Measurements from ENCODE around the gene ADAM11.

Gene ADAM11

GRCh38 chr17:44777394-44778348 is 18.9 kb downstream of the ADAM11 start:
- TF ChIP-seq, protein P1, sequence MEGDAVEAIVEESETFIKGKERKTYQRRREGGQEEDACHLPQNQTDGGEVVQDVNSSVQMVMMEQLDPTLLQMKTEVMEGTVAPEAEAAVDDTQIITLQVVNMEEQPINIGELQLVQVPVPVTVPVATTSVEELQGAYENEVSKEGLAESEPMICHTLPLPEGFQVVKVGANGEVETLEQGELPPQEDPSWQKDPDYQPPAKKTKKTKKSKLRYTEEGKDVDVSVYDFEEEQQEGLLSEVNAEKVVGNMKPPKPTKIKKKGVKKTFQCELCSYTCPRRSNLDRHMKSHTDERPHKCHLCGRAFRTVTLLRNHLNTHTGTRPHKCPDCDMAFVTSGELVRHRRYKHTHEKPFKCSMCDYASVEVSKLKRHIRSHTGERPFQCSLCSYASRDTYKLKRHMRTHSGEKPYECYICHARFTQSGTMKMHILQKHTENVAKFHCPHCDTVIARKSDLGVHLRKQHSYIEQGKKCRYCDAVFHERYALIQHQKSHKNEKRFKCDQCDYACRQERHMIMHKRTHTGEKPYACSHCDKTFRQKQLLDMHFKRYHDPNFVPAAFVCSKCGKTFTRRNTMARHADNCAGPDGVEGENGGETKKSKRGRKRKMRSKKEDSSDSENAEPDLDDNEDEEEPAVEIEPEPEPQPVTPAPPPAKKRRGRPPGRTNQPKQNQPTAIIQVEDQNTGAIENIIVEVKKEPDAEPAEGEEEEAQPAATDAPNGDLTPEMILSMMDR (IDR thresholded peaks at IDR 0.05) = no peak
- no peak overlapping the region for H3K4me3 ChIP-seq
- no peak overlapping the region for H3K27ac ChIP-seq
- DNase-seq (ENCODE audit: low spot score) = no peak

DNA sequence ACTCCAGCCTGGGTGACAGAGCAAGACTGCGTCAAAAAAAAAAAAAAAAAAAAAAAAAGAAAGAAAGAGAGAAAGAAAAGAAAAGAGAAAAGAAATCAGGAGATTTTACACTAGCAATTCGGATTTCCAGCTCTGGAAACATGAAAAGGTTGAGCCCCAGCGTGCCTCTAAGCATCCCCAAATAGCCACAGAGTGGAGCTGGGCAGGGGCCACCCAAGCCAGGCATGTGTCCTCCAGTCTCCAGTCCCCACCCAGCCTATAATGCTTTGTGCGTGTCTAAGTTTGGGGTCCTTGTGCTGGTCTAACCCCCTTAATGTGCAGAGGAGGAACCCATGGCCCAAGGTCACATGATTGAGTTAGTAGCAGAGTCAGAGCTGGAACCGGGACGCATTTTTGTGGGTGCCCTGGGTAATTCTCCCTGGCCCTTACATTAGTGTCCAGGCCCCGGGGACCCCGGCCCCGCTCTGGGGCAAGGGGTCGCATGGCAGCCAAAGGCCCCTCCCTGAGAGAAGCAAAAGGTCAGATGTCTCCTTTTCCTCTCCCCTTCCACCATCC is 19.9 kb downstream of the ADAM11 start:
- TF ChIP-seq, protein P1 (IDR thresholded peaks at IDR 0.05) = no peak
- H3K27ac ChIP-seq = peak overlapping the region; percentile 44 to 74
- H3K4me3 ChIP-seq = peak overlapping the region; percentile 75
- DNase-seq (ENCODE audit: low spot score) = no peak

GRCh38 chr17:44779211-44780025 is 20.6 kb downstream of the ADAM11 start:
- TF ChIP-seq, protein P1 (IDR thresholded peaks at IDR 0.05) = peak; percentile 87
- H3K27ac ChIP-seq = peak overlapping the region; percentile 44 to 74
- H3K4me3 ChIP-seq = peak overlapping the region; percentile 75
- DNase-seq (ENCODE audit: low spot score) = peak; percentile 90

- TF ChIP-seq, protein P1 (IDR thresholded peaks at IDR 0.05) = no peak
- Histone ChIP-seq H3K27ac (peak overlapping the region in 1 of 2 donors; percentile 44), H3K4me3 (no peak overlapping the region)
- no peak for DNase-seq (ENCODE audit: low spot score)
Measured at GRCh38 chr17:44780161-44780560, 21.4 kb downstream of the ADAM11 start.

GRCh38 chr17:44780845-44781480 is 22.2 kb downstream of the ADAM11 start:
- TF ChIP-seq, protein P1 (IDR thresholded peaks at IDR 0.05) = no peak
- peak; percentile 69 for DNase-seq (ENCODE audit: low spot score)
- Histone ChIP-seq H3K4me3 (no peak overlapping the region), H3K27ac (peak overlapping the region in 1 of 2 donors; percentile 70)

GRCh38 chr17:44781551-44782325 is 22.9 kb downstream of the ADAM11 start:
- TF ChIP-seq, protein P1 (IDR thresholded peaks at IDR 0.05) = no peak
- DNase-seq (ENCODE audit: low spot score) = peak; percentile 75
- peak overlapping the region; percentile 38 to 70 for H3K27ac ChIP-seq
- no peak overlapping the region for H3K4me3 ChIP-seq
